SK-N-SH (cell line): ENCODE data around the gene HSBP1. TPM values are rescaled to one million over a fixed set of nuclear protein-coding genes. Genes with fewer than 3 reads are reported as not detected.

Experiments used
- CTCF ChIA-PET: fragments of 300-600, 350-600 bp; formaldehyde crosslinking; extraction: SDS; loops from one replicate; lab custom pipeline; 2021; lab: Yijun Ruan, JAX
- POLR2A ChIA-PET: fragments of 350-600 bp; sonication (Branson Sonifier 250); formaldehyde crosslinking; extraction: SDS; loops from one replicate; lab custom pipeline; 2020; ENCODE audit warnings: antibody characterized with exemption, inconsistent platforms; lab: Yijun Ruan, JAX
- DNase-seq: peaks from one replicate; pipeline ENCODE4 v3.0.0; 2012
- H2AFZ ChIP-seq: fragments of 200-600 bp; sonication (generic); 2 replicates; pipeline ENCODE4 v1.8.1; 2016; ENCODE audit warnings: antibody characterized with exemption, mild to moderate bottlenecking, low read depth
- H3F3A ChIP-seq: fragments of 200-600 bp; sonication (generic); replicated peaks from 2 replicates; pipeline ENCODE3; 2016; ENCODE audit warnings: antibody characterized with exemption, mild to moderate bottlenecking; ENCODE audit not compliant: insufficient read depth
- H3K27ac ChIP-seq, 2 experiments: fragments of 200-500 bp in 1 of 2; fragments of 200-600 bp in 1 of 2; sonication (Bioruptor generic) in 1 of 2; sonication (generic), shearing (Covaris generic) in 1 of 2; 2 replicates each; pipeline versions ENCODE4 v1.5.1 to v1.6.1; 2014 to 2016; ENCODE audit warnings: low read depth in 2 of 2, inconsistent platforms in 1 of 2, low read length in 1 of 2, mild to moderate bottlenecking in 1 of 2, mixed read lengths in 1 of 2
- H3K27me3 ChIP-seq: fragments of 200-600 bp; sonication (generic), shearing (Covaris generic); 2 replicates; pipeline ENCODE4 v1.6.1; 2016; ENCODE audit warnings: mixed run types; ENCODE audit not compliant: insufficient read depth
- H3K36me3 ChIP-seq, 2 experiments: fragments of 200-500 bp in 1 of 2; fragments of 200-600 bp in 1 of 2; sonication (Bioruptor generic) in 1 of 2; sonication (generic) in 1 of 2; replicated peaks in 1 of 2; 2 replicates each; pipeline versions ENCODE3 to v1.5.1; 2014 to 2016; ENCODE audit warnings: low read length in 1 of 2, mild to moderate bottlenecking in 1 of 2; ENCODE audit not compliant: insufficient read depth in 2 of 2, control insufficient read depth in 1 of 2
- H3K4me1 ChIP-seq, 2 experiments: fragments of 200-500 bp in 1 of 2; fragments of 200-600 bp in 1 of 2; sonication (Bioruptor generic) in 1 of 2; sonication (generic), shearing (Covaris generic) in 1 of 2; 2 replicates each; pipeline versions ENCODE4 v1.5.1 to v1.6.1; 2014 to 2016; ENCODE audit warnings: low read depth in 1 of 2, low read length in 1 of 2, mixed run types in 1 of 2; ENCODE audit not compliant: insufficient read depth in 2 of 2, control insufficient read depth in 1 of 2
- H3K4me2 ChIP-seq: fragments of 200-600 bp; sonication (generic), shearing (Covaris generic); 2 replicates; pipeline ENCODE4 v1.6.1; 2017; ENCODE audit warnings: mixed run types
- H3K4me3 ChIP-seq, 2 experiments: fragments of 200-500 bp in 1 of 2; fragments of 200-600 bp in 1 of 2; sonication (Bioruptor generic) in 1 of 2; sonication (generic), shearing (Covaris generic) in 1 of 2; 2 replicates each; pipeline versions ENCODE4 v1.5.1 to v1.8.1; 2014 to 2016; ENCODE audit warnings: low read depth in 2 of 2, inconsistent platforms in 1 of 2, low read length in 1 of 2, mild to moderate bottlenecking in 1 of 2, mixed read lengths in 1 of 2, moderate library complexity in 1 of 2
- H3K79me2 ChIP-seq: fragments of 200-600 bp; sonication (generic); 2 replicates; pipeline ENCODE4 v1.8.1; 2017; ENCODE audit warnings: mild to moderate bottlenecking; ENCODE audit not compliant: insufficient read depth
- H3K9ac ChIP-seq: fragments of 200-600 bp; sonication (generic); 2 replicates; pipeline ENCODE4 v1.6.1; 2017; ENCODE audit warnings: mixed run types
- H3K9me2 ChIP-seq: fragments of 200-600 bp; sonication (generic); 2 replicates; pipeline ENCODE4 v1.6.1; 2017; ENCODE audit warnings: mixed run types
- H3K9me3 ChIP-seq: fragments of 200-600 bp; sonication (generic); 2 replicates; pipeline ENCODE4 v1.6.1; 2017; ENCODE audit warnings: mixed run types, mild to moderate bottlenecking, moderate library complexity
- H4K20me1 ChIP-seq: fragments of 200-600 bp; sonication (generic); 2 replicates; pipeline ENCODE4 v1.6.1; 2017; ENCODE audit warnings: mild to moderate bottlenecking, mixed run types; ENCODE audit not compliant: insufficient read depth
- CHD2 ChIP-seq: fragments of 150-350 bp; IDR thresholded peaks from 2 replicates; pipeline ENCODE4 v1.6.1; 2018; ENCODE audit warnings: low read length; ENCODE audit not compliant: partially characterized antibody
- EZH2phosphoT487 ChIP-seq: fragments of 200-600 bp; sonication (generic); IDR thresholded peaks from 2 replicates; pipeline ENCODE4 v1.6.1; 2017; ENCODE audit warnings: low read depth, mixed run types, mild to moderate bottlenecking, antibody characterized with exemption, moderate library complexity, borderline replicate concordance
- FOSL2 ChIP-seq: IDR thresholded peaks from 2 replicates; pipeline ENCODE4 v1.4.0; 2012; ENCODE audit warnings: low read depth, mild to moderate bottlenecking, moderate library complexity, borderline replicate concordance
- FOXJ3 ChIP-seq: sonication (generic); formaldehyde crosslinking; IDR thresholded peaks from 2 replicates; pipeline ENCODE4 v1.5.1; 2020; ENCODE audit warnings: mild to moderate bottlenecking, missing genetic modification reagents
- FOXM1 ChIP-seq: IDR thresholded peaks from 2 replicates; pipeline ENCODE4 v1.4.0; 2012; ENCODE audit warnings: low read depth, mild to moderate bottlenecking
- GABPA ChIP-seq: IDR thresholded peaks from 2 replicates; pipeline ENCODE4 v1.4.0; 2012; ENCODE audit warnings: low read depth, mild to moderate bottlenecking
- GATA2 ChIP-seq: sonication (generic); formaldehyde crosslinking; IDR thresholded peaks from 2 replicates; pipeline ENCODE4 v1.5.0; 2020; ENCODE audit warnings: mild to moderate bottlenecking, missing genetic modification reagents
- JUND ChIP-seq: IDR thresholded peaks from 2 replicates; pipeline ENCODE4 v1.4.0; 2012
- MEF2A ChIP-seq: IDR thresholded peaks from 2 replicates; pipeline ENCODE4 v1.4.0; 2012; ENCODE audit warnings: low read depth, borderline replicate concordance
- MXI1 ChIP-seq: IDR thresholded peaks from 2 replicates; pipeline ENCODE4 v1.6.1; 2012; ENCODE audit warnings: mild to moderate bottlenecking, low read depth, low read length, improper control_type of control experiment
- NFIC ChIP-seq: IDR thresholded peaks from 2 replicates; pipeline ENCODE4 v1.4.0; 2012; ENCODE audit warnings: borderline replicate concordance
- NRF1 ChIP-seq: IDR thresholded peaks from 2 replicates; pipeline ENCODE4 v1.6.1; 2012; ENCODE audit warnings: low read depth, mild to moderate bottlenecking, low read length
- RAD21 ChIP-seq: IDR thresholded peaks from 2 replicates; pipeline ENCODE4 v1.6.1; 2012; ENCODE audit warnings: mild to moderate bottlenecking, low read length
- RFX5 ChIP-seq: IDR thresholded peaks from 2 replicates; pipeline ENCODE4 v1.6.1; 2012; ENCODE audit warnings: mild to moderate bottlenecking, improper control_type of control experiment, low read length
- RXRA ChIP-seq: IDR thresholded peaks from 2 replicates; pipeline ENCODE4 v1.4.0; 2012; ENCODE audit warnings: low read depth, mild to moderate bottlenecking, borderline replicate concordance
- TAF1 ChIP-seq: IDR thresholded peaks from 2 replicates; pipeline ENCODE4 v1.6.1; 2012; ENCODE audit warnings: low read depth, mild to moderate bottlenecking, low read length, moderate library complexity, borderline replicate concordance
- TEAD4 ChIP-seq: IDR thresholded peaks from 2 replicates; pipeline ENCODE4 v1.4.0; 2012; ENCODE audit warnings: mild to moderate bottlenecking, borderline replicate concordance; ENCODE audit not compliant: insufficient read depth
- YY1 ChIP-seq: IDR thresholded peaks from 2 replicates; pipeline ENCODE4 v1.4.0; 2012; ENCODE audit warnings: low read depth, mild to moderate bottlenecking
- WGBS: methylation state at CpG from one replicate; pipeline ENCODE4 v1.1.6; 2017; ENCODE audit warnings: low lambda C conversion rate; 5-methylcytosine and 5-hydroxymethylcytosine counted together
- polyA plus RNA-seq, 3 experiments: library from polyadenylated mRNA; depleted of rRNA; stranded (reverse); fragments of >200 nt; gene quantifications; 2 replicates each; pipeline ENCODE4 v1.2.3, GENCODE V29; 2012
- TF ChIP-seq, protein P1 (sequence below): fragments of 150-350 bp; IDR thresholded peaks from 2 replicates; pipeline ENCODE4 v1.6.1; 2016; ENCODE audit warnings: mild to moderate bottlenecking, low read depth, low read length
- TF ChIP-seq, protein P2 (sequence below): fragments of 150-350 bp; IDR thresholded peaks from 2 replicates; pipeline ENCODE4 v1.6.1; 2017; ENCODE audit warnings: antibody characterized with exemption, low read length, low read depth, borderline replicate concordance

HSBP1 gene
- polyA plus RNA-seq, 1 of the 3 experiments (the other 2 are of a cell fraction): 177 TPM

GRCh38 chr16:83806731-83807130 lies 1.0 kb upstream of the HSBP1 start:
- Histone ChIP-seq H3K36me3 (peaks cover 16 to 25% of the 10 kb centered on the region in 2 experiments), H3K27ac (no peak overlapping the region), H3K4me1 (peaks cover 7 to 8% of the 10 kb centered on the region in 2 experiments; a peak in 3 of 4 replicates), H2AFZ (no peak overlapping the region), H3K9ac (no peak overlapping the region), H3K4me3 (no peak overlapping the region), H3K9me3 (no peaks in the 10 kb centered on the region), H3F3A (peaks cover 3% of the 10 kb centered on the region), H3K9me2 (no peaks in the 10 kb centered on the region), H3K27me3 (no peaks in the 10 kb centered on the region), H3K4me2 (no peak overlapping the region), H3K79me2 (peaks cover 38% of the 10 kb centered on the region), H4K20me1 (no peaks in the 10 kb centered on the region; the same call in 1 of the 2 replicates)
- ChIA-PET POLR2A (no interaction called here), CTCF (no interaction called here)
- TF ChIP-seq FOXM1: no peak
- TF ChIP-seq TAF1: no peak
- TF ChIP-seq, protein P1, sequence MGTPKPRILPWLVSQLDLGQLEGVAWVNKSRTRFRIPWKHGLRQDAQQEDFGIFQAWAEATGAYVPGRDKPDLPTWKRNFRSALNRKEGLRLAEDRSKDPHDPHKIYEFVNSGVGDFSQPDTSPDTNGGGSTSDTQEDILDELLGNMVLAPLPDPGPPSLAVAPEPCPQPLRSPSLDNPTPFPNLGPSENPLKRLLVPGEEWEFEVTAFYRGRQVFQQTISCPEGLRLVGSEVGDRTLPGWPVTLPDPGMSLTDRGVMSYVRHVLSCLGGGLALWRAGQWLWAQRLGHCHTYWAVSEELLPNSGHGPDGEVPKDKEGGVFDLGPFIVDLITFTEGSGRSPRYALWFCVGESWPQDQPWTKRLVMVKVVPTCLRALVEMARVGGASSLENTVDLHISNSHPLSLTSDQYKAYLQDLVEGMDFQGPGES: no peak
- no peak for TF ChIP-seq TEAD4
- TF ChIP-seq RAD21: no peak
- TF ChIP-seq EZH2phosphoT487: no peak
- TF ChIP-seq RXRA: no peak
- TF ChIP-seq, protein P2, sequence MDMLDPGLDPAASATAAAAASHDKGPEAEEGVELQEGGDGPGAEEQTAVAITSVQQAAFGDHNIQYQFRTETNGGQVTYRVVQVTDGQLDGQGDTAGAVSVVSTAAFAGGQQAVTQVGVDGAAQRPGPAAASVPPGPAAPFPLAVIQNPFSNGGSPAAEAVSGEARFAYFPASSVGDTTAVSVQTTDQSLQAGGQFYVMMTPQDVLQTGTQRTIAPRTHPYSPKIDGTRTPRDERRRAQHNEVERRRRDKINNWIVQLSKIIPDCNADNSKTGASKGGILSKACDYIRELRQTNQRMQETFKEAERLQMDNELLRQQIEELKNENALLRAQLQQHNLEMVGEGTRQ: no peak
- no peak for TF ChIP-seq FOSL2
- TF ChIP-seq GATA2 (CRISPR knock-in tag): no peak
- TF ChIP-seq MXI1: no peak
- no peak for TF ChIP-seq NFIC
- no peak for TF ChIP-seq MEF2A
- TF ChIP-seq RFX5: no peak
- no peak for TF ChIP-seq GABPA
- TF ChIP-seq FOXJ3: no peak
- TF ChIP-seq JUND: no peak
- no peak for TF ChIP-seq CHD2
- 72% methylated on average over 6 of the region's 6 CpGs for whole genome bisulfite sequencing
- DNase-seq: no peak

- no peaks in the 10 kb centered on the region for H3K9me3 ChIP-seq
- H3K27me3 ChIP-seq: no peaks in the 10 kb centered on the region
- CTCF ChIA-PET: interaction anchor here (1.9 kb wide), 1 partner anchor 18 kb away, joined by 5 read pairs; no protein-coding TSS in a partner anchor
- H3K36me3 ChIP-seq: peaks cover 22 to 31% of the 10 kb centered on the region in 2 experiments
- peak overlapping the region; percentile 94; the same call in 1 of the 2 replicates for H3K4me2 ChIP-seq
- peaks cover 7 to 8% of the 10 kb centered on the region in 2 experiments; a peak in 3 of 4 replicates for H3K4me1 ChIP-seq
- H4K20me1 ChIP-seq: no peaks in the 10 kb centered on the region; the same call in 1 of the 2 replicates
- peak overlapping the region; percentile 39; the same call in 1 of the 2 replicates for H2AFZ ChIP-seq
- POLR2A ChIA-PET: interaction anchor here (0.6 kb wide), 1 partner anchor 17 kb away, joined by 3 read pairs; no protein-coding TSS in a partner anchor
- TF ChIP-seq NRF1 (no peak), NFIC (no peak), RFX5 (no peak), FOSL2 (no peak), YY1 (no peak), FOXM1 (no peak), MXI1 (no peak), GABPA (no peak)
- WGBS: 93% methylated on average over 6 of the region's 8 CpGs
- peaks cover 43% of the 10 kb centered on the region for H3K79me2 ChIP-seq
- H3F3A ChIP-seq: peaks cover 3% of the 10 kb centered on the region
- peak overlapping the region; percentile 90 to 95; a peak in 3 of 4 replicates for H3K4me3 ChIP-seq
- no peaks in the 10 kb centered on the region for H3K9me2 ChIP-seq
- DNase-seq: no peak
- H3K27ac ChIP-seq: no peak overlapping the region
- H3K9ac ChIP-seq: no peak overlapping the region
These were observed 460 bp upstream of the HSBP1 start for GRCh38 chr16:83807327-83807709.
